ENCODE data around the gene COL26A1.
"Not testable (repeated sequence)": the region's sequence is repeated elsewhere in the genome, so short reads cannot be mapped to it uniquely, and the experiment has no call there.

Gene COL26A1

DNA sequence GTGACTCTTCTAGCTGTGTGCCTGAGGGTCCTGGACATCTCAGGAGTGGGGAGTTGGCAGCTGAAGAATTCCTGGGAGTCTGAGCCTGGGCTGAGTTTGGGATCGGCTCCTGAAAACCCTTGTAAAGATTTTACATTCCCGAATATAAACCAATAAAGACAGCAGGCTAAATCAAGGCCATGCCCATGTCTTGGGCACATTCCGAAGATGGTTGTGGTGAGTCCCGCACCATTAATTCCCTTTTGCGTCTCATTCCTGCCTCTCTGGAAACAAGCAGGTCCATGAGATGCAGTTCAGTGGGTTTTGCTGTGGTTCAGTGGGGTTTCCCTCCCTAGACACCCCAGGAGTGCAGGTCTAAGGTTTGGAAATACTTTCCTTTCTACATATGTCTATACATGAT is 90.9 kb downstream of the COL26A1 start:
- no peak for DNase-seq

DNA sequence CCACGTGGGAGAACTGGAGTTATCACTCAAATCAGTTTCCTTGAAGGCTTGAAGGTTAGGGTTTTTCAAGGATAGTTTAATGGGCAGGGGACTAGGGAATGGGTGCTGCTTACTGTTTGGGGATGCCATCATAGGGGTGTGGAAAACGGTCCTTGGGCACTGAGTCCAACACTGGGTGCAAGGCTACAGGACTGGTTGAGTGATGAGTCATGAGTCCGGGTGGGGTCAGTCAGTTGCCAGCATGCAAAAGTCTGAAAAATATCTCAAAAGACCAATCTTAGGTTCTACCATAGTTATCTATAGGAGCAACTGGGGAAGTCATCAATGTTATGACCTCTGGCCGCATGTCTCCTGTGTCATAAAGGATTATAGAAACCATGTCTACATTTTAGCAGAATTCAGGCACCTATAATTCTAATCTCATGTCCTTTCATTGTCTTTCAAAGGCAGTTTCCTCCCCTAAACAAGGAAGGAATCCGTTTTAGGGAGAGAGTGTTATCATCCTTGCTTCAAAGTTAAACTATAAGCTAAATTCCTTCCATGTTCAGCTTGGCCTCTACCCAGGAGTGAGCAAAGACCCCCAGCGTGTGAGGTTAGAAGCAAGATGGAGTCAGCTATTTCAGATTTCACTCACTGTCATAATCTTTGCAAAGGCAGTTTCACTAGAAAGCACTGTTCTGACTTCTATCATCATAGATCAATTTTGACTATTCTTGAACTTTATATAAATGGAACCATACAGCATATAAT is 94.5 kb downstream of the COL26A1 start:
- DNase-seq = no peak

GRCh38 chr7:101465131-101465530 is 102.5 kb downstream of the COL26A1 start:
- no peak for DNase-seq

GRCh38 chr7:101465576-101466196 is 103.0 kb downstream of the COL26A1 start:
- DNase-seq = no peak

GRCh38 chr7:101466871-101467270 is 104.2 kb downstream of the COL26A1 start:
- no peak for DNase-seq

- DNase-seq = no peak
Measured at GRCh38 chr7:101468546-101469275, 106.0 kb downstream of the COL26A1 start.

DNA sequence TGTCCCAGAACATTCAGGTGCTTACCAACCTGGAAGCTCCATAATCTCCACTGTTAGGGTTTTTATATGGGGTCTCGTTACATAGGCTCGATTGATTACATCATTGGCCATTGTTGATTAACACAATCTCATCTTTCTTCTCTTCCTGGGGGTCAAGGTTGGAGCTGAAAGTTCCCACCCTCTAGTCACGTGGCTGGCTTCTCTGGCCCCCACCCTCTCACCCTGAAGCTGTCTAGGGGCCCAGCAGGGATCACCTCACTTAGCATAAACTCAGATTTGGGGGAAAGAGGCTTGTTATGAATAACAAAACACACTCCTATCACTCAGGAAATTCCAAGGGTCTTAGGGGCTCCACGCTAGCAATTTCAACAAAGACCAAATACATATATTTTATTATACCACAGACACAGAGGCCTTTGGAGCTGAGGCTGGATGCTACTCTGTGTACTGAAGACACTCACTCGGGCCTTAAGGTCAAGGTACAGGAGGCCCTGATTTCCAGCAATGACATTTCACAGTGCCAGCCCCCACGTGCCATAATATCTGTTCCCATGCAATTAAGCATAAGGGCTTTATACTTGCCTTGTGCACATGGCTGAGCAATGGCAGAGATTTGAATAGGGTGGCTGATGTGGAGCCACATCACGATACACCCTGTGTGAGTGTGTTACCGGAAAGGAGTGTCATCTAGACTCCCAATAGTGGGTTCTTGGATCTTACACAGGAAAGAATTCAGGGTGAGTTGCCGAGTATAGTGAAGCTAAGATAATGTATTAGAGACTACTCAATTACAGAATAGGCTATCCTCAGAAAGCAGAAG is 108.2 kb downstream of the COL26A1 start:
- no peak for DNase-seq

DNA sequence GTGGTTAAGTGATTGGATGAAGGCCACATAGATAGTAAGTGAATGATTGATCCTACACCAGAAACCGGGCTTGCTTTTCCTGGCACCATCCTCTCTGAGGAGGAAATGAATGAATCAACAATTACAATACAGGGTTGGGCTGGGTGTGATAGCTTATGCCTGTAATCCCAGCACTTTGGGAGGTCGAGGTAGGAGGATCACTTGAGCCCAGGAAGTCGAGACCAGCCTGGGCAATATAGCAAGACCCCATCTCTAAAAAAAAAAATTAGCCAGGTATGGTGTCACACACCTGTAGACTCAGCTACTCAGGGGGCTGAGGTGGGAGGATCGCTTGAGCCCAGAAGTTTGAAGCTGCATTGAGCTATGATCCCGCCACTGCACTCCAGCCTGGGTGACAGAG is 111.5 kb downstream of the COL26A1 start:
- no peak for DNase-seq

DNA sequence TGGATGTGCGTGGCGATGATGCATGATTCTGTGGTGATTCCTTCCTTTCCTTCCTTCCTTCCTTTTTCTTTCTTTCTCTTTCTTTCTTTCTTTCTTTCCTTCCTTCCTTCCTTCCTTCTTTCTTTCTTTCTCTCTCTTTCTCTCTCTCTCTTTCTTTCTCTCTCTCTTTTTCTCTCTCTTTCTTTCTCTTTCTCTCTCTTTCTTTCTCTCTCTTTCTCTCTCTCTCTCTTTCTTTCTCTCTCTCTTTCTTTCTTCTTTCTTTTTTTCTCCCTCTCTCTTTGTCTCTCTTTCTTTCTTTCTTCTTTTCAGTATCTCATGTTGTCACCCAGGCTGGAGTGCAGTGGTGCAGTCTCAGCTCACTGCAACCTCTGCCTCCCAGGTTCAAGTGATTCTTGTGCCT is 113.0 kb downstream of the COL26A1 start:
- DNase-seq = not testable (repeated sequence)

DNA sequence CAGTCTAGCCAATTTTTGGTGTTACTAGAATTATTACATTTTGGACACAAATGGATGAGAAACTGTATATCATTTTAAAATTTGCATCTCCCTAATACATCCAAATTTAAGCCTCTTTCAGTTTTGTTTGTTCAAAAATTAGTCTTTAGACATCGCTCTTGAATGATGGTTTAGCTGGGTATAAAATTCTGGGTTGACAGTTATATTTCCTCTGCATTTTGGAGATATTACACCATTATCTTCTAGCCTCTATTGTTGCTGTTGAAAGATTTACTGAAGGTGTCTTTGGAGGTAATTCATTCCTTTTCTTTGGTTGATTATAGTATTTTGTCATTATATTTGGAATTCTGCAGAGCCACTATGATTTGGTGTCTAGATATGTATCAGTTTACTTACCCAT is 116.5 kb downstream of the COL26A1 start:
- DNase-seq = no peak

- DNase-seq = not testable (repeated sequence)
Measured at GRCh38 chr7:101486056-101486432, 123.4 kb downstream of the COL26A1 start.

- DNase-seq = no peak
Measured at GRCh38 chr7:101486433-101487104, 123.9 kb downstream of the COL26A1 start.

DNA sequence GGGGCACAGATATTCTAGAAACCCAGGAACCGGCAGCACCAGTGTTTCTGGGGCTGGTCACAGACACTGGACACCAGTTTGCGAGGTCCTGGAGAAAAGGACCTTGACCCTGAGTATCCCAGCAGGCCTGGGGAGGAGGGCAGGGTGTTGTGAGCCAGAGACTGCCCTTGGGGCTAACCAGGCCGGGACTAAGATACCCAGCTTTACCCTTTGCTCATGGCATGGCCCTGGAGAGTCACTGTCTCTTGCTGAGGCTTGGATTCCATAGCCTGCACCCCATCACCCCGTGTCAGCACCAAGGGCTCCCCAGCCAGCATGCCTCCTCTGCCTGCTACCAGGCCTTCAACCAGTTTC is 124.4 kb downstream of the COL26A1 start:
- no peak for DNase-seq

- no peak for DNase-seq
Measured at GRCh38 chr7:101487753-101488152, 125.1 kb downstream of the COL26A1 start.

DNA sequence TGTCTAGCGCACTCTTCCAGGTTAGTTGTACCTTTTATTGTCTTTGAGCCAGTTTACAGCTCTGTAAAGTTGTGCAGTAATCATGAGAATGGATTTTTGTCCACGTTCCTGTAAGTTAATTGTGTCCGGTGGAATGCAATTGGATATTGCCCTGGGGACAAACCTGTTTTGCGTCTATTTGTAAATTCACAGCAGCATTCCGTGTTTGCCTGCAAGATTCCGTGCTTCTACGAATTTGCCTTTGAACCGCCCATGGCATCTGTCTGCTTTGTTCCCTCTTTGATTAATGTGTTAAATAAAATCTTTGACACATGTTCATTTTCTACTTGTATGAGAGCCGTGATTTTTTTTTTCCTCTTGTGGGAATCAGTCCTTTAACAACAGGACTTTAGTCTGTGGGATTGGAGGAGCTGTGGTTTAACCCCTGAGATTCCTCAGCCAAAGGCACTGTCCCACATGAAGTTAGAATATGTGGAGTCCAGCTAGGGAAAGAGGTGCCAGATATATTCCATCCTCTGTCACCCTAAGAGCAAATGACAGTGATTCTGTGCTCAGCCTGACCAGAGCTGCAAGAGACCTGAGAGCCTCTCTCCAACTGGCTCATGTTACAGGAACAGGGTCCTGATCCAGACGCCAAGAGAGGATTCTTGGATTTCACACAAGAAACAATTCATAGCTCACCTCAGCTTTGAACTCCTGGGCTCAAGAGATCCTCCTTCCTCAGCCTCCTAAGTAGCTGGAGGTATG is 126.3 kb downstream of the COL26A1 start:
- no peak for DNase-seq

GRCh38 chr7:101490439-101490838 is 127.8 kb downstream of the COL26A1 start:
- DNase-seq = not testable (repeated sequence)

DNA sequence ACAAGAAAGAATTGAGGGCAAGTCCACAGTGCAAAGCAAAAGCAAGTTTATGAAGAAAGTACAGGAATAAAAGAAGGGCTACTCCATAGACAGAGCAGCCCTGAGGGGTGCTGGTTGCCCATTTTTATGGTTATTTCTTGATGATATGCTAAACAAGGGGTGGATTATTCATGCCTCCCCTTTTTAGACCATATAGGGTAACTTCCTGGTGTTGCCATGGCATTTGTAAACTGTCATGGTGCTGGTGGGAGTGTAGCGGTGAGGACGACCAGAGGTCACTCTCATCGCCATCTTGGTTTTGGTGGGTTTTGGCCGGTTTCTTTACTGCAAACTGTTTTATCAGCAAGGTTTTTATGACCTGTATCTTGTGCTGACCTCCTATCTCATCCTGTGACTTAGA is 128.8 kb downstream of the COL26A1 start:
- not testable (repeated sequence) for DNase-seq

GRCh38 chr7:101494602-101495329 is 132.1 kb downstream of the COL26A1 start:
- DNase-seq = no peak

GRCh38 chr7:101496017-101496416 is 133.3 kb downstream of the COL26A1 start:
- no peak for DNase-seq

DNA sequence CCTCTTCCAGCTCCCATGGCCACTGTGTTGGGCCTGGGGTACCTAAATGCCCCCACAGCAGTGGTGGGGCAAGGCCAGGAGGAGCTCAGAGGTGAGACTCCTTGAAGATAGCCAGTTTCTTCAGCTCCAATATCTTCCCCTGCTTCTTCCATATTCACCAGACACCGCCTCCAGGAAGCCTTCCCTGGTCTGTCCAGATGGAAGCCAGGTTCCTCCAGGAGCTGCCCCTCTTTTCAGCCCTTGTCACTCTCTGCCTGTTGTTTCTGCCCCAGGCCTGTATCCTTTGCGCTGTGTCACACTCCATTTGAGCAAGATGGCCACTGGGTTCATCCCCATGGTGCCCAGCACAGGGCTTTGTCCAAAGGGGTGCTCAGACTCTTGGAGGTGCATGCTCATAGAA is 138.7 kb downstream of the COL26A1 start:
- no peak for DNase-seq

- DNase-seq = no peak
Measured at GRCh38 chr7:101502466-101503098, 139.9 kb downstream of the COL26A1 start.
